ENCODE results near the gene SNRK. TPM values are rescaled to one million over a fixed set of nuclear protein-coding genes. Genes with fewer than 3 reads are reported as not detected.
A peak's percentile ranks its signal among the peaks of the same experiment; 100 is the strongest.

Gene SNRK
- total and polyA plus RNA-seq, 2 donors (not counting 3 experiments of a cell fraction or from before 2014, with no cell fraction given) = 43.3 to 99.9 TPM

DNA sequence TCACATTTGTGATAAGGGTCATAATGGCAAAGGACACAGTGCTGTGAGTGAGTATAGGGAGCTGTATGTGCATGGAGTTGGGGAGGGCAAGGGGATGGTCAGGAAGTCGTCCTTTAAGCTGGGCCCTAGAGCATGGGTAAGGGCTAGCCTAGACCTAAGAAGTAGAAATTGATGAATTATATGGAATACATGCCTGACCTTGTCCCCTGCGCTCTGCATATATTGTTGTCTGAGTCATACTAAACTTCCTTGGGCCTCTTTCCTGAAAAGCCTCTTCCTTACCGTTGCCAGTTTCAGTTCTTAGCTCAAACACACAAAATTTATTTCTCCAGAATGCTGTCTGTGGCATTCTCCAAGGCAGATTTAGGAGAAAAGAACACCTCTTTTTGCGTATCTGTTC is 4.6 kb downstream of the SNRK start:
- Histone ChIP-seq H4K20me1 (replicated peaks; ENCODE audit: control insufficient read depth, extremely low read depth, insufficient read depth, low read length) (peaks cover 17% of the 10 kb centered on the region), H3K36me3 (ENCODE audit: control insufficient read depth in 2 of 2, extremely low read depth in 1 of 2, insufficient read depth in 2 of 2, low read length in 2 of 2) (peaks cover 2 to 20% of the 10 kb centered on the region in 2 experiments), H3K9me3 (replicated peaks; ENCODE audit: control insufficient read depth, insufficient read depth, low read length) (no peaks in the 10 kb centered on the region), H3K9ac (replicated peaks; ENCODE audit: extremely low read depth, insufficient read depth, low read length) (peak overlapping the region; percentile 100), H3K27ac (ENCODE audit: insufficient read depth, low read depth, low read length) (peak overlapping the region; percentile 100), H3K79me2 (ENCODE audit: control insufficient read depth, insufficient read depth, low read length) (peaks cover 94% of the 10 kb centered on the region), H3K27me3 (ENCODE audit: control insufficient read depth in 2 of 2, insufficient read depth in 2 of 2, low read length in 2 of 2) (no peaks in the 10 kb centered on the region), H3K9me1 (replicated peaks; ENCODE audit: control insufficient read depth, extremely low read depth, insufficient read depth, low read length) (no peaks in the 10 kb centered on the region), H3K4me3 (replicated peaks in 1 of 3; ENCODE audit: insufficient read depth in 1 of 3, low read depth in 1 of 3, low read length in 3 of 3) (peak overlapping the region; percentile 9 to 100 (median 15)), H2AFZ (ENCODE audit: low read depth, low read length) (no peak overlapping the region), H3K4me1 (ENCODE audit: control insufficient read depth, extremely low read depth, insufficient read depth, low read length) (peaks cover 69% of the 10 kb centered on the region), H3K4me2 (ENCODE audit: insufficient read depth, low read length) (peak overlapping the region; percentile 95)
- intact Hi-C loops (cut with micrococcal nuclease) = loop anchor here (1.0 kb wide), 1 partner anchor 129 kb away; no protein-coding TSS in a partner anchor
- FAIRE-seq = peak; percentile 81
- peak; percentile 55 for DNase-seq (ENCODE audit: low read depth, low spot score)
- TF ChIP-seq MAX (IDR thresholded peaks at IDR 0.05; ENCODE audit: insufficient read depth, insufficient read length) = no peak
- TF ChIP-seq, protein P1, sequence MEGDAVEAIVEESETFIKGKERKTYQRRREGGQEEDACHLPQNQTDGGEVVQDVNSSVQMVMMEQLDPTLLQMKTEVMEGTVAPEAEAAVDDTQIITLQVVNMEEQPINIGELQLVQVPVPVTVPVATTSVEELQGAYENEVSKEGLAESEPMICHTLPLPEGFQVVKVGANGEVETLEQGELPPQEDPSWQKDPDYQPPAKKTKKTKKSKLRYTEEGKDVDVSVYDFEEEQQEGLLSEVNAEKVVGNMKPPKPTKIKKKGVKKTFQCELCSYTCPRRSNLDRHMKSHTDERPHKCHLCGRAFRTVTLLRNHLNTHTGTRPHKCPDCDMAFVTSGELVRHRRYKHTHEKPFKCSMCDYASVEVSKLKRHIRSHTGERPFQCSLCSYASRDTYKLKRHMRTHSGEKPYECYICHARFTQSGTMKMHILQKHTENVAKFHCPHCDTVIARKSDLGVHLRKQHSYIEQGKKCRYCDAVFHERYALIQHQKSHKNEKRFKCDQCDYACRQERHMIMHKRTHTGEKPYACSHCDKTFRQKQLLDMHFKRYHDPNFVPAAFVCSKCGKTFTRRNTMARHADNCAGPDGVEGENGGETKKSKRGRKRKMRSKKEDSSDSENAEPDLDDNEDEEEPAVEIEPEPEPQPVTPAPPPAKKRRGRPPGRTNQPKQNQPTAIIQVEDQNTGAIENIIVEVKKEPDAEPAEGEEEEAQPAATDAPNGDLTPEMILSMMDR (IDR thresholded peaks at IDR 0.05; ENCODE audit: extremely low read depth in 1 of 2, insufficient read depth in 1 of 2, low read depth in 1 of 2, low read length in 2 of 2) = no peak
- TF ChIP-seq POLR2AphosphoS5 (IDR thresholded peaks at IDR 0.05; ENCODE audit: insufficient read depth, low read depth, low read length) = peak; percentile 78
- TF ChIP-seq JUN (IDR thresholded peaks at IDR 0.05; ENCODE audit: borderline replicate concordance, insufficient read depth, insufficient read length, low read depth) = peak; percentile 58
- peak; percentile 73 for TF ChIP-seq FOS (IDR thresholded peaks at IDR 0.05; ENCODE audit: borderline replicate concordance, insufficient read depth, low read length)
- peak; percentile 34 for TF ChIP-seq GATA2 (IDR thresholded peaks at IDR 0.05; ENCODE audit: insufficient read depth, insufficient read length, low read depth, low read length)
- no TSS peak for BruUV-seq (replicated peaks)
- dilution Hi-C loops (cut with MboI; ENCODE audit: extremely low pct_ligation_motif_present, low sequenced_read_pairs) = no loop called here
- POLR2A ChIA-PET = interaction anchor here (0.5 to 2.3 kb wide), 7 partner anchors 44 to 212 kb away, joined by 3 to 10 read pairs (median 4); no protein-coding TSS in a partner anchor
- CTCF ChIA-PET = interaction anchor here (1.0 to 3.7 kb wide), 8 partner anchors 10 to 329 kb away, joined by 3 to 24 read pairs (median 6); no protein-coding TSS in a partner anchor

Data from endothelial cell of umbilical vein (primary cell).